ENCODE data around the gene EVX2. TPM values are rescaled to one million over a fixed set of nuclear protein-coding genes. Genes with fewer than 3 reads are reported as not detected.
A peak's percentile ranks its signal among the peaks of the same experiment; 100 is the strongest.

The EVX2 gene
- polyA plus RNA-seq (ENCODE audit: insufficient read length in 4 of 4): under 1 TPM in 1 of 4 donors, not detected in 3; 0.04 TPM

GRCh38 chr2:176083796-176084261 is at the start of gene EVX2:
EVX2 (minus strand) TSS chr2:176083962; CDS start chr2:176083776, 186 bp downstream.
- no peak for DNase-seq (ENCODE audit: low read depth in 4 of 4, low spot score in 3 of 4)

GRCh38 chr2:176133389-176133788 is 49.6 kb upstream of the EVX2 start:
- no peak for DNase-seq (ENCODE audit: low read depth in 4 of 4, low spot score in 3 of 4)

- no peak for DNase-seq (ENCODE audit: low read depth in 4 of 4, low spot score in 3 of 4)
Observed at GRCh38 chr2:176132205-176133171, 48.7 kb upstream of the EVX2 start.

GRCh38 chr2:176131848-176132158 is 48.0 kb upstream of the EVX2 start:
- DNase-seq (ENCODE audit: low read depth in 4 of 4, low spot score in 3 of 4): no peak

GRCh38 chr2:176130957-176131847 is 47.4 kb upstream of the EVX2 start:
- no peak for DNase-seq (ENCODE audit: low read depth in 4 of 4, low spot score in 3 of 4)

- DNase-seq (ENCODE audit: low read depth in 4 of 4, low spot score in 3 of 4): peak in 2 of 4 donors; percentile 81 to 91
Observed at GRCh38 chr2:176130147-176130956, 46.6 kb upstream of the EVX2 start.

GRCh38 chr2:176129813-176130146 is 46.0 kb upstream of the EVX2 start:
- no peak for DNase-seq (ENCODE audit: low read depth in 4 of 4, low spot score in 3 of 4)

- no peak for DNase-seq (ENCODE audit: low read depth in 4 of 4, low spot score in 3 of 4)
Observed at GRCh38 chr2:176128982-176129796, 45.4 kb upstream of the EVX2 start, which contains the start of gene HOXD8. HOXD8 (plus strand) TSS chr2:176129705; CDS start chr2:176130367, 662 bp downstream.

- no peak for DNase-seq (ENCODE audit: low read depth in 4 of 4, low spot score in 3 of 4)
Observed at GRCh38 chr2:176128172-176128981, 44.6 kb upstream of the EVX2 start.

GRCh38 chr2:176127774-176128072 is 44.0 kb upstream of the EVX2 start:
- DNase-seq (ENCODE audit: low read depth in 4 of 4, low spot score in 3 of 4): no peak

GRCh38 chr2:176126929-176127773 is 43.4 kb upstream of the EVX2 start:
- no peak for DNase-seq (ENCODE audit: low read depth in 4 of 4, low spot score in 3 of 4)

GRCh38 chr2:176125772-176126054 is 42.0 kb upstream of the EVX2 start:
- DNase-seq (ENCODE audit: low read depth in 4 of 4, low spot score in 3 of 4): no peak

- no peak for DNase-seq (ENCODE audit: low read depth in 4 of 4, low spot score in 3 of 4)
Observed at GRCh38 chr2:176124947-176125771, 41.4 kb upstream of the EVX2 start.

GRCh38 chr2:176124110-176124946 is 40.6 kb upstream of the EVX2 start:
- DNase-seq (ENCODE audit: low read depth in 4 of 4, low spot score in 3 of 4): no peak

- DNase-seq (ENCODE audit: low read depth in 4 of 4, low spot score in 3 of 4): no peak
Observed at GRCh38 chr2:176123411-176124109, 39.8 kb upstream of the EVX2 start.
